Activated naive CD4-positive, alpha-beta T cell (primary cell): ENCODE results near the gene CDC73.
"Not testable (repeated sequence)": the region's sequence is repeated elsewhere in the genome, so short reads cannot be mapped to it uniquely, and the experiment has no call there.

Source experiments
- DNase-seq, 4 experiments: peaks; one replicate each; lab custom pipeline; 2025; lab: John Stamatoyannopoulos, UW

CDC73 gene

GRCh38 chr1:193181536-193181935, 59.7 kb downstream of the CDC73 start:
- DNase-seq, result no peak

DNA sequence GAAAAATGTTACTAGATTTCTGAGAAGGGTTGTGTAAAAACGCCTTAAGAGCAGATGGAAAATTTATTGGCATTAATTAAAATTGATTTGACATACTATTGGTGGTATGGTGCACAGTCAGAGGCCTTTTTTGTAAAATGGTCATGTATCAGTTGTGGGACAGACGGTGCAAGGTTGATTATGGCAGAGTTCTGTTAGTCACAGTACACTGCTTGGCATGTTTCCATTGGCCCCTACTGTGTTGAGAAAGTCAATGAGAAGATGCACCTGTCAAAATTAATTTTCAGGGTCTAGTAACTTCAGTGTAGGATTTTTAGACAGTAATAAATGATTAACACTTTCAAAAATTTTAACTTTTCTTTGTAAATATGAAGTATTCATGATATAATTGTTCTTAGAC, 60.2 kb downstream of the CDC73 start:
- no peak for DNase-seq

GRCh38 chr1:193183019-193183627, 61.3 kb downstream of the CDC73 start:
- DNase-seq, result no peak

DNA sequence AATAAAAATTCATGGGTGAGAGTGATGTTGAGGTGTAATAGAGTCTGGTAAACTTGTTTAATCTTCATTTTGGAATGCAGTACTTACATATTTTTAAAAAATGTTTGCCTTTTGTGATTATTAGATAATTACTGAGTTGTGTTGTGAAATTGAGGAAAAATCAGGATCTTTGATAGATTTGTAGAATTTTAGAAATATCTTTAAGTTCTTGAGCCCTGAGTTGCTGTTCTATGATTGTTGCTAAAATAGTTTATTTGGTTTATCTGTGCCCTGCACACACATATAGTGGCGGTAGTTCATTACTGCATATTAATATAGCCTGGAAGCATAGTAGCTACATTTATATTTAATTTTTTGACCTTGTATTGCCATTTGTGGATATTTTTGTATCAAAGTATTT, 62.9 kb downstream of the CDC73 start:
- DNase-seq, result no peak

- no peak for DNase-seq
Observed at GRCh38 chr1:193185211-193185610, 63.4 kb downstream of the CDC73 start.

DNA sequence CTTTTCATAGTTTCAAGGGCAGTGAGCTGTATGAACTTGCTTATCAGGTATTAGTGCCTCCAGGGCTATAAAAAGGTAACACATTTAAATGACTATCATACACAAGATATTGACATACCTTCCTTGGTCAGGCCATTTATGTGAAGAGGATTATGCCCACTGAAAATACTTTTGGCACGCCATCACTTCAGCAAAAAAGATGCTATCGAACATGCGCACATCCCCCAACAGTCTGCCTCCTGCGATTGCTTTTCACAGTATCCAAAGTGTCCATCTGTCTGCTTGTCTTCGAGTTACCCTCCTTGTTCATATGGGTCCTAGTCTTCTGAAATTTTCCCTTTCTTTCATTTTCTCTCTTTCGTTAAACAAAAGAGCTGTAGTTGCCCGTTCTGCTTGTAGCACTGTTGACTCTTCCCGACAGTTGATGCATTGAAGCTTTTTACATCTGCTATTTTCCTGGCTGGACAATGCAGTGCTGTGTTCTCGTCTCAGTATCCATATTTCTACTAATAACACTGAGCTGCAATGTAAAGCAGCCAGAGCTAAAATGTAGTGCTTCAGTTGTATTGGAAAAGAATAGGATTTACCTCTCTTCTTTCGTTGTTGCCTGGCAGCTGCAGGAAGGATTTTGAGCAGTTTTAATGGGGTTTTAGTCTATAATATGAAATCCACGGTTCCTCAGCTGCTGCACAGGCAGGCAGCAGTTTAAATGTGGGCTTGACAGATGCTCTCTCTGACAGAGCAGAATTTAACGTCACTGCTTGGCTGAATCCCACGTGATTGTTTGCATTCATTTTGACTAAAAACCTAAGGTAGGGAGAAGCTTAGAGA, 64.3 kb downstream of the CDC73 start, which contains the start of gene B3GALT2:
TSS of gene B3GALT2 (minus strand) at position 713 of the 831 bp plus-strand sequence. CDS start 5,051 bp downstream, outside the sequence.
- no peak for DNase-seq

- no peak for DNase-seq
Observed at GRCh38 chr1:193187114-193187513, 65.3 kb downstream of the CDC73 start.

- not testable (repeated sequence) for DNase-seq
Observed at GRCh38 chr1:193188915-193189314, 67.1 kb downstream of the CDC73 start.

- no peak for DNase-seq
Observed at GRCh38 chr1:193189442-193190095, 67.7 kb downstream of the CDC73 start.

DNA sequence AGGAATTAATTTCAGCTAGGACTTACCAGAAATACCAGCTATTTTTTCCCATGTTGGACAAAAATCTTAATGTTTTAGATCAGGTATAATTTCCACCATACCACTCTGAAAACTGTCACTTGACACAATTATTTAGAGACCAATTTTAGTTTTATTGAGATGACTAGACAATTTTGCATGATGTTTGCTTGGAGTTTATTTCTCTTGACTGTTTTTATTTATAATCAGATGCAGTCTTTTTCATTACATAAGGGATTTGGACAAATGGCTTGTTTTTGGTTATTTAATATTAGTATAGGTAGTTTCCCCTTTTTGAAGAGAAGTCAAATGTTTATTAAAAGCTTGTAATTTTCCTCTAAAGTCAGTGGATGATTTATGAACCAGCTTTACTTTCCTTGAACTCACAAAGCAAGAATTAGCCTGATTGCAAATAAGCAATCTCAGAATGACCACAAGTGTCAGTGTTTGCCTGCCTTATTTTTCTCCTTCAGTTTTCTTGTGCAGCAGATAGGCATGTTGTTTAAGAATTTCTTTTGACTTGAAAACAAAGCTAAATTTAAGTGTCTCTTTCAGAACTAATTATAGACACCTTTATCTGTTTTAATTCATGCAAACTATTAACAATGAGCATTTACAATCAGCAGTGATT, 68.4 kb downstream of the CDC73 start:
- no peak for DNase-seq

GRCh38 chr1:193192586-193192985, 70.8 kb downstream of the CDC73 start:
- no peak for DNase-seq

DNA sequence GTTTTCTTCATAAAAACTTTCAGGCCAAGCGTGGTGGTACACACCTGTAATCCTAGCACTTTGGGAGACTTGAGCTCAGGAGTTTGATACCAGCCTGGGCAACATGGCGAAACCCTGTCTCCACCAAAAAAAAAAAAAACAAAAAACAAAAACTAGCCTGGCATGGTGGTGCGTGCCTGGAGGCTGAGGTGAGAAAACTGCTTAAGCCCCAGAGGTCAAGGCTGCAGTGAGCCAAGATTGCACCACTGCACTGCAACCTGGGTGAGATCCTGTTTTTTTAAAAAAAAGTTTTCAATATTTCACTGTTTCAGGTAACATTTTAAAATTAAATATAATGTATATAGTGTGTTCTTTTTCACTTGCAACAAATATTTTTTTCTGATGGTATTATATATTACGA, 78.1 kb downstream of the CDC73 start:
- DNase-seq, result no peak

DNA sequence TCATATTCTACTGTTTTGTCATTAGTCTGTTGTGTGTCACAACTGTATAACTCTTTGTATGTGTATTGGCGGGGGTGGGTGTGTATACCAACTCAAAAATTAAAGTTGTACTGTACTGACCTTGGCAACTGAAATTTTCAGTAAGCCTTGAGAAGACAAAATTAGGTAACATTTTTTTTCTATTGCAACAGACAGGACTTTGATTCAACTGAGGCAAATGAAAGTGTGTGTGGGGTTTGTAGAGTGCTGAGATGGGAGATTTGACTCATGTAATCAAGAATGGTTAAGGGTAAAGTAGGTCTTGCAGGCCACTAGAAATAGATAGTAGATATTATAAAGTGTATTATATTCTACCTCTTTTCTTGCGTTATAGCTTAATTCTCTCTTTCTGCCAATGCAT, 79.2 kb downstream of the CDC73 start:
- no peak for DNase-seq

GRCh38 chr1:193210996-193211395, 89.2 kb downstream of the CDC73 start:
- no peak for DNase-seq

- no peak for DNase-seq
Observed at GRCh38 chr1:193211539-193211938, 89.7 kb downstream of the CDC73 start.

DNA sequence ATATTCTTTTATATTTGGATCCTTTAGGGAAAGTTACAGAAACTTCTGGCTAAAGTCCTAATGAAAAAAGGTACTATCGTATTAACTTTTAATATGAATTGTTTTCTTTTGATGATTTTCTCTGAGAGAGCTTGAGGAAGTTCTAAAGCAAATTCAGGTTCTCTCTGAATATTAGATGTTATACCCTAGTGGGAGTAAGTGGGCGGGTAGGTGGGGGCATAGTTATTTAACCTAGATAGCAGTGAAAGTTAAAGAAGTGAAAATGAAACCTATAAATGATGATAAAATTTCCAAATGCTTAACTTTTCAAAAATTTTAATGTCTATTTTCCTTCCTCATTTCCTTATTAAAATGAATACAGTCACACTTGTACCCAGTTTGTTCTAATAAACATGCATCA, 90.8 kb downstream of the CDC73 start:
- no peak for DNase-seq

- DNase-seq, result no peak
Observed at GRCh38 chr1:193213998-193214397, 92.2 kb downstream of the CDC73 start.

- DNase-seq, result no peak
Observed at GRCh38 chr1:193216920-193217319, 95.1 kb downstream of the CDC73 start.

- no peak for DNase-seq
Observed at GRCh38 chr1:193219391-193219790, 97.6 kb downstream of the CDC73 start.

DNA sequence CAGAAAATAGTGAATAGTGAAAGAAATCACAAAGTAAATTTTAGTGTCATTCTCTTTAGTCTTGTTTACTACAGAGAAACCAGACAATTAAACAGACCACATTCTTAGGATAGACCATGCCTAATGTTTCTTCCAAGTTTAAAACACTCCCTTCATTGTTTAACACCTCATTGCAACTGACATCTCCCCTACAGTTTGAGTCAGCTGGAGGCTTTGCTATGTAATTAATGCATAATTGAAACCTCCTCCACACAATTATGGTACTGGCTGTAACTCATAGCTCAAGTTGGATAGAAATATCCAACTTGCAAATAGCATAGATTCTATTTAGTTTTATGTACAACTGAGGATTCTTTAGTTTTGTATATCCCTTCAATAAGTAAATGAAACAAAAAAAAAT, 99.8 kb downstream of the CDC73 start:
- DNase-seq, result no peak

DNA sequence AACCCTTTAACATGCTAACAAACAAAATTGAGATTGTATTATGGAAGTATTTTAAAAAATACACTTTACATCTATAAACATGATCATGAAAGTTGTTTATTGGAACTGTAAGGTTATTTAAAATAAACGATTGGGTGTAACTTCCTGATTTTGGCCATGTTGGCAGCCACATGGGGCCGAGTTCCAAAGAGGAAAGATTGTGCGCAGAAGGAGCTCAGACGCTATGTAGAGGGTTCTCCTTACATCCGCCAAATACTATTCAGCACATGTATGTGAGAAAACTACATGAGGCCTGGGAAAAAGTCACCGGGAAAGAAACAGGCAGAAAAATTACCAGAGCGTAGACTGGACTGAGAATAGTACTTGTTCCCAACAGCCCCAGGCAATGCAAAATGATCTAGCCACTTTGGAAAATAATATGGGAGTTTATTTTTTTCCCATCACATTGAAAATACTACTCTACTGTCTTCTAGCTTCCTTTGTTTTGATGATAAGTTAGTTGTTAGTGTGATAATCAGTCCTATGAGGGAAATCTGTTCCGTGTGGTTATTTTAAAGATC, 100.3 kb downstream of the CDC73 start:
- DNase-seq, result no peak

- DNase-seq, result no peak
Observed at GRCh38 chr1:193229136-193229535, 107.3 kb downstream of the CDC73 start.
